NOMO-1 treated with dmso at 0.1 percent for 144 hours (cell line): ENCODE data around the gene VPS37C.
"Not testable (repeated sequence)": the region's sequence is repeated elsewhere in the genome, so short reads cannot be mapped to it uniquely, and the experiment has no call there.

Source experiments
- DNase-seq: peaks from one replicate; lab custom pipeline; 2025; ENCODE audit not compliant: unreplicated experiment; lab: John Stamatoyannopoulos, UW

The VPS37C gene

DNA sequence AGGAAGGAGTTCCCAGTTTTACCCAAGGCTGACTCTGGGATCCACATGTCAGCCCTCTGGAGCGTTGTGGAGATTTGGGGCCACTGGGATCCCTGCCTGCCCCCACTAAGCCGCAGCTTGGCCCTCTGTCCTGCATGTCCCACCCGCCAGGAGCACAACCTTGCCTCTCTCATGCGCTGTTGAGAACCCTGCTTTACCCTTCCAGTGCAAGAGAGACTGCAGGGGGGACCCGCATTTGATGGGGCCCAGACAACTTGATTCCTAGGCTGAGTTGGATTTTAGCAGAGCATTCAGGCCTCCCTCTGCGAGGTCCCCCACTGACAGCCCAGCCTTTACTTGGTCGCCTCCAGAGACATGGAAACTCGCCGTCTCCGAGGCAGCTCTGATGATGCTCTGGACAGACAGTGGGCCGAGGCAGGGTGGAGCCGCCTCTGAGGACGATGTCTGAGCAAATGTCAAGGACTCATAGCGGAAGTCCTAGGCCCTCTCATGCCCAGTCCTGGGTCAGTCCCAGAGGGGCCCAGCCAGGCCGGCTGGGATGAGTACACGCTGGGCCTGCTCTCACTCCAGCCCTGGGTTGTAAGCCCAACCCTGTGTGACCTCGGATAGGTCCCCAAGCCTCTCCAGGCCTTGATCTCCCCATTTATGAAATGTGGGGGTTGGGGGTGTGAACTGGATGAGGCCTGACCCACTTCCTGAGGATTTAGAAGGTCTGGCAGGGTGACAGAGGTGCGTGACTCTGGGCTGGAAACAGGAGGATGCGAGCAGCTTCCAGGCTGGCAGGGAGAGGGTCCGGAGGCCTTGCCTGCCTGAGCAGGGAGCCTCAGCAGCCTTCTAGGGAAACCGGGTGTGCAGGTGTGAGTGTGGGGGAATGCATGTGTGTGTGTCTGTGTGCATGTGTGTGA lies 58.3 kb downstream of the VPS37C start:
- no peak for DNase-seq

DNA sequence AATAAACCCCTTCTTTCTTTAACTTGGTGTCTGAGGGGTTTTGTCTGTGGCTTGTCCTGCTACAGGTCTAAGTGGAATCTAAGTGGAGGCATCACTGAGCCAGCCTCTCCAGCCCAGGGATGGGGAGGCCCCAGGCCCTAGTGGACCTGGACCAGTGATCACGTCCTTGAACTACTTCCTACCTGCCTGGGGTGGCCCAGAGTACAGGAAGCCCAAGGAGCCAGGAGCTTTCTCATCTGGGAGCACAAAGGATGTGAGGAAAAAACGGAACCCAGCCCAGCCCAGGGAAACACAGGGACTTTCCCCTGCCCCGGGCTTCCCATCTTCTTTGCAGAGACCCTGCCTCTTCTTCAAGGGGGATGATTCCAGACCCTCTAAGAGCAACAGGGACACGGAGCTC lies 62.4 kb downstream of the VPS37C start:
- DNase-seq: no peak

DNA sequence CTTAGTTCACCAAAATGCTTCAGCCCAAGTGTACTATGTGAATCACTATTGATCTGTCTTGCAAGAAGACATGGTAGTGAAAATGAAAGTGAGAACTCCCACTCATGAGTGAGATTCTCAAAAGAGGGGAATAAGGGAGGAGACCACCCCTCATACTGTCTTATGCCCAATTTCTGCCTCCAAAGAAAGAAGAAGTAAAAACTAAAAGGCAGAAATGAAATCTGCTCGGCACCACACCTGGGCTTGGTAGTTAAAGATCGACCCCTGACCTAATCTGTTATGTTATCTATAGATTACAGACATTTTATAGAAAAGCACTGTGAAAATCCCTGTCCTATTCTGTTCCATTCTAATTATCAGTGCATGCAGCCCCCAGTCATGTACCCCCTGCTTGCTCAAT lies 63.0 kb downstream of the VPS37C start:
- not testable (repeated sequence) for DNase-seq

GRCh38 chr11:61095021-61095420 lies 66.2 kb downstream of the VPS37C start:
- no peak for DNase-seq

DNA sequence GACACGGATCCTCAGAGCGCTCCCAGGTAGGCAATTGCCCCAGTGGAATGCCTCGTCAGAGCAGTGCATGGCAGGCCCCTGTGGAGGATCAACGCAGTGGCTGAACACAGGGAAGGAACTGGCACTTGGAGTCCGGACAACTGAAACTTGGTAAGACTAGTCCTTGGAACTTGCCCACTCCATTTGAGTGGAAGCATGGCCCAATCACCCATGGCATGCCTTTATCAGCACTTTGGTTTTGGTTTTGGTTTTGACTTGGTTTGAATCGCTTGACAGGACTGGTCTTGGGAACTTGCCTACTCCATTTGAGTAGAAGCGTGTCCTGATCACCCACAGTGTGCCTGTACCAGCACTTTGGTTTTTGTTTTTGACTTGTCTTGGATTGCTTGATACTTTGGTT lies 67.1 kb downstream of the VPS37C start:
- not testable (repeated sequence) for DNase-seq

GRCh38 chr11:61092908-61093763 lies 68.1 kb downstream of the VPS37C start:
- DNase-seq: no peak

DNA sequence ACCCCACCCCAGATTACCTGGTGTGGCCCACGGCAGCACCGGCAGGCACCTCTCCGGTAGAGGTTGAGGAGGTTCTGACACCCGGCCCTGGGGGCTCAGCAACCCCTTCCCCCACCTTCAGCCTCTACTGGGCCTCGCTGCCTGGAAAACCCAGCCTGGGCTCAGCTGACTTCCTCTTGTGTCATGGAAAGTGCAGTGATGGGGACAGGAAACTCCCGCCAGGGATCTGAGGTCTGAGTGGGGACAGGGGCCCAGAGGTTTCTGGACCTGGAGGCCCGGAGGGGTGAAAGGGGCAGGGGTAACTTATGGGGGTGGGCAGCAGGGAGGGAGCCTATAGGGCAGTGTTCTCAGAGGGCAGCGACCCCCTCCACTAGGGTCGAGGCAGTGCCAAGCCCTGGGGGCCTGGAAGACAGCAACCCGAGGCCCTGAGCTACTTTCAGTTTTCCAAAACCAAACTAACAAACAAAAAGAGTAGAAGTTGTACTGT lies 68.9 kb downstream of the VPS37C start:
- DNase-seq: no peak

- no peak for DNase-seq
Measured at GRCh38 chr11:61091373-61092279, 69.6 kb downstream of the VPS37C start.

- no peak for DNase-seq
Measured at GRCh38 chr11:61090982-61091372, 70.2 kb downstream of the VPS37C start.

DNA sequence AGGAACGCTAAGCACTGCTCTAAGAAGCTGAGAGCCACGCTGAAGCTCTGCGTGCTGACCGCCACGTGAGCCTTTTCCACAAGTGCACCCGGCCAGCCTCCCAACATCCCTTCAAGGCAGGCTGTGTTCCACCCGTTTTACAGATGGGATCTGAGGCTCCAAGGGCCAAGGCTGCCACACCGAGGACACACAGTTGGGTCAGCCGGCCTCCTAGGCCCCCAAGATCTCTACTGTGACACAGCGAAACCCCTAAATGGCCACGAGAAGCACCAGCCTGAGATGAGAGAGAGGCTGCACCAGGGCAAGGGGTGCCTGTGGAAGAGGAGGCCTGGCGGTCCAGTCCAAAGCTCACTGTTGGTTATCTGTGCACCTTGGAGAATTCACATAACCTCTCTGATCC lies 70.7 kb downstream of the VPS37C start:
- no peak for DNase-seq

DNA sequence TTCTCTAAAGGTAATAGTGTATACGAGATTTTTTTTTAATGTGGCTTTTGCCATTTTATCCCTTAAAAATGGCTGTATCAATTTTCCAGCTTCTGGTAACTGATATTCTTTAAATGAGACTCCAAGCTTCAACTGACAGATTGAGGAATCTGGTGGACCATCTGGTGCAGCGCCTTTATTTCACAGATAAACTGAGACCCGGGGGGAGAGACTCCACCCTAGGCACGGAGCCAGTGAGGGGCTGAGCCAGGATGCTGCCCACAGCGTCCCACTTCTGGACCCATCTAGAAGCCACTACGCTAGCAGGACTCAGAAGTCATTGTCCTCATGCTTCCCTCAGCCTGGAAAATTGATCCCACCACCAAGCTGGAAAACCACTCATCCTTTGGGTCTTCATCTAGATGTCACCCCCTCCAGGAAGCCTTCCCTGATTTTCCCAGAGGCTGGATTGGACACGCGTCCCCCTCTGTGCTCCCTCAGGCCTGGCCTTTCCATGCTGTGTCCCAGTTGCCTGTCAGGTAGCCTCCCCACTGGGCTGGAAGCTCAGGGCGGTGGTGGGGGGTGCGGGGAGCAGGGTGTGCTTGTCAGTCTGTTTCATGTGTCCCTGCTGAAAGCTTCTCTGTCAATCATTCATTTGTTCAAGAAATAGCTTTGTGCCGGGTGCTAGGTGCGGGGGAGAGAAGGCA lies 71.3 kb downstream of the VPS37C start:
- no peak for DNase-seq

GRCh38 chr11:61087426-61088119 lies 73.7 kb downstream of the VPS37C start:
- no peak for DNase-seq

- no peak for DNase-seq
Measured at GRCh38 chr11:61083601-61084147, 77.6 kb downstream of the VPS37C start.

- no peak for DNase-seq
Measured at GRCh38 chr11:61082931-61083531, 78.2 kb downstream of the VPS37C start.

DNA sequence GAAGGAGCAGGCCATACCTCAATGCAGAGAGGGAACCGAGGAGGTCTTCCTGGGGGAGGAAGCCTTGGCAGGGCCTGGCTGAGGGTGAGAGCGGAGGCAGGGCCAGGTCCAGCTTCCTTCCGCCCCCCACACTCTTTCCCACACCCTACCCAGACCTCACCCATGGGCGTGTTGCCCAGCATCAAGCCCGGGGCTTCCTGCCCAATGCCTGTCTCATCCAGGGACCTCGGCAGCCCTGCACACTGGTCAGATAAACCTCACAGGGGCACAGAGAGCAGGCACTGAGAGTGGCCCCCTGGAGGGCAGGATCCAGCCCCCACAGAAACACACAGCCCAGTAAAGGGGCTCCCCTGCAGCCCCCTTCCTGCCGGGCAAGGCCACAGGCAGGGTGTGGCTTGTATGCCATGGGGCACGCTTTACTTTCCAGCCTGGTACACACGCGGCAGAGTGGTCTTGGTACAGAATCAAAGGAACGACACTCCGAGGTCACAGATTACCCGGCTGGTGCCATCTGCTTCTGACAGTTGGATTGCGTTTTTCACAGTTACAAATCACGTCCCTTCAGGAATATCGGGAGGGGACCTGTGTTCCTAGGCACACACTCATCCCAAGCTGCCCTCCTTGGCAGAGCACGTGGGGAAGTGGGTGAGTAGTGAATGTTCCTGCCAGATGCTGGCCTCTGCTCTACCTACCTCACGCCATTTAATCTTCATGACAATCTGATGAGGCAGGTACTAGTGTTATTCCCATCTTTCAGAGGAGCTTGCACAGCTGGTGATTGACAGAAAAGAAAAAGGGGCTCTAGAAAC lies 79.0 kb downstream of the VPS37C start:
- DNase-seq: no peak

DNA sequence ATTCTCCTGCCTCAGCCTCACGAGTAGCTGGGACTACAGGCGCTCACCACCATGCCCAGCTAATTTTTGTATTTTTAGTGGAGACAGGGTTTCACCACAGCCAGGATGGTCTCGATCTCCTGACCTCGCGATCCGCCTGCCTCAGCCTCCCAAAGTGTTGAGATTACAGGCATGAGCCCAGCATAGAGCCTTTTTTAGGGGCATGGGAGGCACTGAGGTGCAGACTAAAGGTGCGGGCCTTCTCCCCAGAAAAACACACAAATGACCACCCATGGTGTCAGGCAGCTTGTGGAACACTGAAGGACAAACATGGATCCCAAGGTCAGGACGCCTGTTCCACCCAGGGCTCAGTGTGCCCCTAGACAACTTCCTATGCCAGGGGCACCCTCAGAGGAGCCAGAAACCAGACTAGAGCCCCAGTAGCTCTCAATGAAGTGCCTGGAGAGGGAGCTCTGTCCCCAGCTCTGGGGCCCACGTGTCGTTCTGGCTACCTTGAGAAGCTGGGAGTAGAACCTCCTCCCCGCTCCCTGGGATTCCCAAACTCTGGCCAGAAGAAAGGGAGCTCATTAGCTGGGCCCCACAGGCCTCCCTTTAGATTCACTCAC lies 80.1 kb downstream of the VPS37C start:
- no peak for DNase-seq

- no peak for DNase-seq
Measured at GRCh38 chr11:61080526-61080925, 80.7 kb downstream of the VPS37C start.
